Mesenteric fat pad (tissue), 1 donor: ENCODE measurements around the gene SLC7A7. TPM values are rescaled to one million over a fixed set of nuclear protein-coding genes. Genes with fewer than 3 reads are reported as not detected.
A peak's percentile ranks its signal among the peaks of the same experiment; 100 is the strongest.
"Not testable (repeated sequence)": the region's sequence is repeated elsewhere in the genome, so short reads cannot be mapped to it uniquely, and the experiment has no call there.

Source experiments
- DNase-seq: peaks from one replicate; pipeline ENCODE4 v3.0.0-alpha.2; 2020; ENCODE audit warnings: low spot score
- total RNA-seq: library from RNA; stranded (reverse); fragmentation: NEBNext Ultra II Directional; extraction: Animal tissue kit (Norgen Biotek cat#: 25700); gene quantifications from one replicate; pipeline ENCODE4 v1.2.1, GENCODE V29; 2021
- donor health status: DM: yes; HTN: yes; CAD: no.

Gene SLC7A7
- total RNA-seq, 1 donor from 2014 or later = 25.5 TPM

DNA sequence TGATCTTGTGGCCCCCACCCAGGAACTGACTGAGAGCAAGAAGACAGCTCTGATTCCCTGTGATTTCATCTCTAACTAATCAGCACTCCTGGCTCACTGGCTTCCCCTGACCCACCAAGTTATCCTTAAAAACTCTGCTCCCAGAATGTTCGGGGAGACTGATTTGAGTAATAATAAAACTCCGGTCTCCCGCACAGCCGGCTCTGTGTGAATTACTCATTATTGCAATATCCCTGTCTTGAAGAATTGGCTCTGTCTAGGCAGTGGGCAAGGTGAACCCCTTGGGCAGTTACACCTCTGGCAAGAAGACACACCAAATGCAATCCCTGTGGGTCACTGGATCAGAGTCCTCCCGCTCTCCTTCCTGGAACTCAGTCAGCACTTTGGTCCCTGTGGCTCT is 21.3 kb downstream of the SLC7A7 start:
- DNase-seq = no peak

DNA sequence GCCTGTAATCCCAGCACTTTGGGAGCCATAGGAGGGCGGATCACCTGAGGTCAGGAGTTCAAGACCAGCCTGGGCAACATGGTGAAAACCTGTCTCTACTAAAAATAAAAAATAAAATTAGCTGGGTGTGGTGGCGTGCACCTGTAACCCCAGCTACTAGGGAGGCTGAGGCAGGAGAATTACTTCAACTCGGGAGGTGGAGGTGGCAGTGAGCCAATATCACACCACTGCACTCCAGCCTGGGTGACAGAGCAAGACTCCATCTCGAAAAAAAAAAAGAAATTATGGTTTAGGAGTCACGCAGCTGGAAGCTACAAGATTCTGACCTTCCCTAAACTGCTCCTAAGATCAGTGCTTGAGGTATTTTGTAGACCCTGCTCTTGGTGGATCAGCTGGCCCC is 21.7 kb downstream of the SLC7A7 start:
- DNase-seq = not testable (repeated sequence)

DNA sequence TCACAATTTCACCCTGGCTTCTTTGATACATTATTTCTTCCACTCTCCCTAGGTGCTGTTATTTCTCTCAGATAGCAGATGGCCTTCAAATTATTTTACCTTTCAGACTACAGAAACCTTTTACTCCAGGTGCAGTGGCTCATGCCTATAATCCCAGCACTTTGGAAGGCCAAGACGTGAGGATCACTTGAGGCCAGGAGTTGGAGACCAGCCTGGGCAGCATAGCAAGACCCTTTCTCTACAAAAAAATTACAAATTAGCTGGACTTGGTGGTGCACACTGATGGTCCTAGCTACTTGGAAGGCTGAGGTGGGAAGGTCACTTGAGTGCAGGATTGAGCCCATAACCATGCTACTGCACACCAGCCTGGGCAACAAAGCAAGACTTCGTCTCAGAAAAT is 23.1 kb downstream of the SLC7A7 start:
- no peak for DNase-seq

DNA sequence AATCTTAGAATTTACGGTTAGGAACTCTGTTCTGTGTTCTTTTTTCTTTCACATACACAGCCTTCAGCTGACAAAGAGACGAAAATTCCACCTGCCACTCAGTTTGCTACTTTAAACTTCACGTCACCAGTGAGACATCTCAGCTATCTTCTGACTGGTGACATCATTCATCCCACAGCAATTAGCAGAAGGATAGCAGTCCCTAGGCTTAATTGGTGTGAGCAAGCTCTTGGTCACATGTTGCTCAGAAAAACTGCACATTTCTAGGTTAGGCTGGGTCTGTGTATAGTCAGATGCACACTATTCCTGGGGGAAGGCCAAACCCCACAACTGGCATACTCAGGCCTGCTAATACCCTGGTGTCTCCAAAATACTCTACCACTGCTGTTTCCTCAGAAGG is 23.9 kb downstream of the SLC7A7 start:
- no peak for DNase-seq

DNA sequence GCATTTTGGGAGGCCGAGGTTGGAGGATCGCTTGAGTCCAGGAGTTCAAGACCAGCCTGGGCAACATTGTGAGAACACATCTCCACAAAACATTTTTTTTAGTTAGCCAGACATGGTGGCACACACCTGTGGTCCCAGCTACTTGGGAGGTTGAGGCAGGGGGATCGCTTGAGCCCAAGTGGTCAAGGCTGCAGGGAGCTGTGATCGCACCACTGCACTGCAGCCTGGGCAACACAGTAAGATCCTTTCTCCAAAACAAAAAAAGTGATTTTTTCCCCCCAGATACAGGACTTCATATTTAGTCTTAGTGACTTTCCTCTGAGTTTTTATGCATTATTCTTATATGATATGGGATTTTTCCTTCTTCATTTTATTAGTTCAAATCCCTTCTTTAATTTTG is 28.6 kb downstream of the SLC7A7 start:
- DNase-seq = no peak

DNA sequence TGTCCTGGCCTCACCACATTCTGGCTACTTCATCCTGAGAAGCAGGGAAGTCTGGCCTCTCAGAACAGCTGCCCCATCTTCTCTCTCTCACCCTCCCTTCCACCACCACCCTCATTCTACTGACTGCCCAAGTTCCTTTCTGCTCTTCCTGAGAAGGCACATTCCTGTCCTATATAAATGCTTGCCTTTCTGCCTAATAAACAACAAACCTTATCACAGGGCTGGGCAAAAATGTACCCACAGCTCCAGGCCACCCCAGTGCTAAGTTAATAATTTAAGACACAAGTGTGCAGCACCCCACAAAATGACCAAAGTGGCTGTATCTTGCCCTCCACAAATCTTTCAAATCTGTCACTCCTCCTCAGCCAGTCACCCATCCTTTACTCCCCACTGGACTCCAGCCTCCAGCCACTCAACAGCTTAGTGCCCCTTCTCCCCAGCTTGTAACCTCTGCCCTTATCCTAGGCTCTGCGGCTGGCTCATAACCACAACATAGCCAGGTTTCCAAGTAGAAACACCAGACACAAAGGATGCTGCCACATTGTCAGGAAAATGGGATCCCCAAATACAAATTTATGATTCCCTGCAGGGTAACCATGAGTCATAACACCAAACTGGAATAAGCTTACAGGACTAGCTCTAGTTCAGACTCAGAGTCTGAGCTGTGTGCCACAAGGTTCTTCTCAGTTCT is 33.8 kb downstream of the SLC7A7 start:
- no peak for DNase-seq

DNA sequence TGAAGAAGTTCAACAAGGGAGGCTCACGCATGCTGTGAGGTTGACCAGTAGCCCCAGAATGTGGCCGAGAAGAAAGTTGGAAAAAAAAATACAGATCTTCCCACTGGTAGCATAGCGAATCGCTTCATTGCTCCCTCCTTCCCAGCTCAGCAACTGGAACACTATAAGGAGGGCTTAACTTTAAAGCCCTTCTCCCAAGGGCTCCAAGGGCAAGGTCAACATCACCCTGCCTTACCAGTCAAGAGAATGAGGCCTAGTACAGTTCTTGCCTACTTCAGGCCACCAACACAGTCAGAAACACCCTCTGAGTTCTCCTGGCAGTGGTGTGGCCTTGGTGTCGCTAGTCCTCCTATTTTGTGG is 34.3 kb downstream of the SLC7A7 start:
- no peak for DNase-seq

DNA sequence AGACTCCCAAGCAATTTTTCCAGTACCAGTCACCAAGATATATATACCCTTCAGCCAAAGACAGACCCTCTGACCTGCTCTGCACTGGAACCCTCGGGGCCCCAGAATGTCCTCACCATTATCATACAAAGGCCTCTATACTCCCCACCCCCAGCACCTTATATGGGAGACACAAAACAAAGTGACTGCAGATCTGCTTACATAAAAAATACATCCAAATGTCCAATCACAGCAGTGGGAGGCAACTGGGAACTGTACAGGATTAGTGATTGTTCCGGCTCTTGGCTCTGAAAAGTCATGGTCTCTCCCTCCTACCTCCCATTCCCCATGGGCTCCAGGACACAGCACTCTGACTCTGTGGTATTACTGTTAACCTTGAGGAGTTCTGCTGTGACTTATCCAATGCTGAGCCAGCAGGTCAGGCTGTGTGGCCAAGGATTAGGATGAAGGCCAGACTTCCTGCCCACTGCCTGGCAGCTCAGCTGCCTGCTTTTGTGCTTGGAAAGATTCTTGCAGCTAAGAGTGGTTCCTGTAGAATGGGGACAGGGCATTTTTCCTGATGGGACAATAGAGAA is 35.0 kb downstream of the SLC7A7 start:
- no peak for DNase-seq

DNA sequence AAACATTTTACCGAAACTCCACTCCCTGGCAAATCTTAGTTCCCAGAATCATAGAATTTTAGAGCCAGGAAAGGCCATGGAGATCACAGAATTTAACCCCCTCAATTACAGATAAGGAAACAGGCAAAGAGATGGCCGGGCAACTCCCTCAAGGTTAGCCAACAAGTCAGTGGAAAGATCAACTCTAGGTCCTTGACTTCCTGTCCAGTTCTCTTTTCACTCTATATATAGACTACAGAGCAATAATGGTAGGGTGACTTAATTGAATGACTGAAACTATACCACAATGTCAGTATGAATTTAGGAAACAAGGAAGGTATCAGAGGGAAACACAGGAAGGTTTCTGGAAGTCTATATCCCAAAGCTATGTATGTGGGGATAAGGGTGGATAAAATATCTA is 37.2 kb downstream of the SLC7A7 start:
- no peak for DNase-seq

DNA sequence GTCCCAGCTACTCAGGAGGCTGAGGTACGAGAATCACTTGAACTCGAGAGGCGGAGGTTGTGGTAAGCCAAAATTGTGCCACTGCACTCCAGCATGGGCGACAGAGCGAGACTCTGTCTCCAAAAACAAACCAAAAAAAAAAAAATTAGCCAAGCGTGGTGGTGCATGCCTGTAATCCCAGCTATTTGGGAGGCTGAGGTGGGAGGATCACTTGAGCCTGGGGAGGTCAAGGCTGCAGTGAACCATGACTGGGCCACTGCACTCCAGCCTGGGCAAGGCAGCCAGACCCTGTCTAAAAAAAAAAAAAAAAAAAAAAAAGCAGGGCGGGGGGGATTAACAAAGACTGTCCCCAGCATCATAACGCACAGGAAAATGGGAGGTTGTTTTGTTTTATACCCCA is 38.4 kb downstream of the SLC7A7 start:
- not testable (repeated sequence) for DNase-seq

DNA sequence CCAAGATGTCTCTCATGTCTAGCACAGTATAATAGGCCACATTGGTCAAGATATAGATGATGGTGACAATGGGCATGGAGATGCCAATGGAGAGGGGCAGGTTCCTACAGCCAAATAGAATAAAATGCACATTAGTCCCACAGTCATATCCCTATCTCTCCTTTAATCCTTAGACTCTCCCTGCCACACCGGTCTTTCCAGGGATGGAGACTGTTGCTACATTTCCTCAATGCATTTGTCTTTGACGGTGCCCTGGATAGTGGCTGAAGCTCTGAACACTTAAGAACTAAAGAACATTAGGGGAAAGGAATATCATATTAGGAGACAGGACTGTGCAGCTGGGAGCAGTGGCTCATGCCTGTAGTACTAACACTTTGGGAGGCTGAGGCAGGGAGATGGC is 39.0 kb downstream of the SLC7A7 start:
- DNase-seq = no peak

DNA sequence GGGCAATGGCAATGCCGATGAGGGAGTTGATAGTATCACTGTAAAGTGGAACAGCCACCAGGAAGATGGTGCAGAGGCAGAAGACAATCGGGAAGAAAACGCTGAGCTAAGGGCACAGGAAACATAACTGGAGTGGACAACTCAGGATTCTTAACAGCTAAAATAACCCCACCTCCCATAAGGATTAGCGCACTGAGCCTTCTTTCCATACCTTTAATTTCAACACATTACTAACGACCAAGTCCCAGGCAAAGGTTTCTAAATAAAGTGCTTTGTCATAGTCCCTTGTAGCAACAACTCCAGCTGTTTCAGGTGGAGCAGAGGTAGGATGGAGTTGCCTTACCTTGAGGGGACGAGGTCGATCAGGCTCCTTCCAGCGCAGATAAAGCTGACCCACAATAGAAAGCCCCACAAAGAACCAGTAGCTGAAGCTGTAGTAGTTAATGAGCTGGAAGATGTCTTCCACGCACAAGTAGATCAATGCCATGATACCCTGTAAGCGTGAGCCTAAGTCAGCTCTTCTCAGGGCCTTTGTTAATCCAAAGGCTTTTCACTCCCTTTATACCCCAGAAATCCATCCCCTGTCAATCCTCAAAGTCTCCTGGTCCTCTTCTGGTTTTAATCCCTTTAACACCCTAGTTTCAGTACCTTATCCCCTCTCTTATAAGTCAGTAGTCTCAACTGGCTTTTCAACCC is 41.1 kb downstream of the SLC7A7 start:
- no peak for DNase-seq

DNA sequence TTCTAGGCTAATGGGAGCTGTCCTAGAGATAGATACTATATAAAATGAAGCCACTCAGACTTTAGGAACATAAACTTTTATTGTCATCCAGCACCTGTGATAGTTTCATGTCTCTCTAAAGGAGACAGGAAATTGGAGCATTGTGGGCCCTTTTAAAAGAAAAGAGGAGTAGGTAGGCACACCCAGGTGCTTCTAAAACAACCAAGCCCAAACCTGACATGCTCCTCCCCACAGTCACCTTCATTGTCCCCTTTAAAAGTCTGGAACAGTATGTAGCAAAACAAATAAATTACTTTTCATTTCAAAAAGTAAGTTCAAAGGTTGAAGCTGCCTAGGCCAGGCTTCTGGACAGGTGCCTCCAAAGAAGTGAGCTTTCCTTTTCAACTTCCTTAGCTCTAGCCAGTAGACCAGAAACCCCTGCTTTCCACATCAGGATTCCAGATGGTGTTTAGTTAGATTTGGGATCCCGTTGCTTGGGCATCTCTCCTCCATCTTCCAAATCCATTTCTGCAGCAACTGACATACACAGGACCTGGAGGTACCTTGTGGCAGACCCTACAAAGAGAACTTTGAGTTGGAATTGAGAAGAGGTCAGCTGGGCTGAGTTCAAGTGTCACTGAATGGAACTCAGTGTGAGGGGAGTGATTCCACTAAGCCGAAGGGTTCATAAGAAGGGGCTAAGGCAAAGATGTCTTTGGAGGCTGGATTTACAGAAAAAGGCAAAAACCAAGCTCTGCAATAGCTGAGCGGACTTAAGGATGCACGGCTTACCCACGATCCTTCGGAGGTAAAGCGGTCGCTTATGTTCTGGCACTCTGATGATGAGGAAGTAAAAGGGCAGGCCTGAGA is 41.8 kb downstream of the SLC7A7 start:
- no peak for DNase-seq

DNA sequence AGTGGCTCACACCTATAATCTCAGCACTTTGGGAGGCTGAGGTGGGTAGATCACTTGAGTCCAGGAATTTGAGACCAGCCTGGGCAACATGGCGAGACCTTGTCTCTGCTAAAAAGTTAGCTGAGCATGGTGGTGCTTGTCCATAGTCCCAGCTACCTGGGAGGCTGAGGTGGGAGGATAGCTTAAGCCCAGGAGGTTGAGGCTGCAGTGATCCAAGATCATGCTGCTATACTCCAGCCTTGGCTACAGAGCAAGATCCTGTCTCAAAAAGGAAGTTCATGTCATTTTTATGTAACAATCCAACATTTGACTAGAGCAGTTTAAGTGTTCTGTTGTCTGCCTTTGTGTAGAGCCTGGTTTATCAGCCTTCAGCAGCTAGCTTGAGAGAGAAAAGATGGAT is 42.5 kb downstream of the SLC7A7 start:
- no peak for DNase-seq

DNA sequence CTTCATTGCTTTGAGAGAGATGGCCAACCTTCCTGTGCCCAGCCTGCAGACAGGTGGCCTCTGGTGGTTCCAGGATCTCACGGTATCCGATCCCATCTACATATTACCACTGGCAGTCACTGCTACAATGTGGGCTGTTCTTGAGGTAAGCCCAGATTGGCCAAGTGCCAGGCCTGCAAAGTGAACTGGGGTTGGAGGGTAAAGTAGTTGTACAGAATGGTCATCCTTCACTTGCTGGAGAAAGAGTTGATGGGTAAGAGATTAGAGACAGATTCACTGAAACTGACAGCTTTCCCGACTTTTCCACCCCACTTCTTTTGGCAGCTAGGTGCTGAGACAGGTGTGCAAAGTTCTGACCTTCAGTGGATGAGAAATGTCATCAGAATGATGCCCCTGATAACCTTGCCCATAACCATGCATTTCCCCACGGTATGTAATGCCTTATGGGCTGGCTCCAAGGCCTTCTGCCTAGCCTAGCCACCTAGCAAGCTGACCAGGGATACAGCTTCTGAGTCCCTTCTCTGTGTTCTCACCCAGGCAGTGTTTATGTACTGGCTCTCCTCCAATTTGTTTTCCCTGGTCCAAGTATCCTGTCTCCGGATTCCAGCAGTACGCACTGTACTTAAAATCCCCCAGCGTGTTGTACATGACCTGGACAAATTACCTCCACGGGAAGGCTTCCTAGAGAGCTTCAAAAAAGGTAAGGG is 44.6 kb downstream of the SLC7A7 start:
- DNase-seq = no peak

DNA sequence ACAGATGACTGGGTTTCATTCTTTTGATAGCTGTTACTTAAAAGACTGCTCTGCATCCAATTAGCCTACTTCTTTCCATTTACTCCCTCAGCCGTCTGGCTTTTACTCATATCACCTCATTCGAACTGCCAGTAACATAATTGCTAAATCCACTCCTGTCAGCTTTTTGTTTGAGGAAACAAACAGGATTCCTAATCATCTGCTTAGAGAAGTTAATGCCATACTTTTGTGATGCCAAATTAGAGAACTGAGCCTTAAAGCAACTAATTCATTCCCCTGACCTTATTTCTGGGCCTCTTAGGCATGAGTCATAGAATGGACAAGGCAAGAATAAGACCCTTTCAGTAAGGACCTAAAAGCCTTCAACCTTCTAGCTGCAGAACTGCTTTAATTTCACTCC is 45.9 kb downstream of the SLC7A7 start:
- DNase-seq = no peak

DNA sequence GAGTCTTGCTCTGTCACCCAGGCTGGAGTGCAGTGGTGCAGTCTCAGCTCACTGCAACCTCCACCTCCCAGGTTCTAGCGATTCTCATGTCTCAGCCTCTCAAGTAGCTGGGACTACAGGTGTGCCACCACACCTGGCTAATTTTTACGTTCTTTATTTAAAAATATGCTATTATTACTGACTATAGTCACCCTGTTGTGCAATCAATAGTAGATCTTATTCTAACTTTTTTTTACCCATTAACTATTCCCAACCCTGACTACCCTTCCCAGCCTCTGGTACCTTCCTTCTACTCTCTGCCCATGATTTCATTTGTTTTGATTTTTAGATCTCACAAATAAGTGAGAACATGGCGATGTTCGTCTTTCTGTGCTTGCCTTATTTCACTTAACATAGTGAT is 46.3 kb downstream of the SLC7A7 start:
- no peak for DNase-seq

DNA sequence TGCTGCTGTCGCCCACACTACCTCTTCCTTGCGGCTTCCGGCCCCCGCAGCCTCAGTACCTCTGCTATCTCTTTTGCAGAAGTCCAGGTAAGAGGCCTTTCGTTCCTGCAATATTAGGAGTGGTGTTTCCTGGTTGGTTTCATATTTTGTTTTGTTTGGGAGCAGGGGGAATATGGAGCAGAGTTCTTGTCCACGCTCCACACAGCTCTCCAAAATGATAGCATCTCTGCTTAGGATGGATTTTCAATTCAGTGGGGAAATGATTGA is 48.0 kb downstream of the SLC7A7 start:
- DNase-seq = no peak

DNA sequence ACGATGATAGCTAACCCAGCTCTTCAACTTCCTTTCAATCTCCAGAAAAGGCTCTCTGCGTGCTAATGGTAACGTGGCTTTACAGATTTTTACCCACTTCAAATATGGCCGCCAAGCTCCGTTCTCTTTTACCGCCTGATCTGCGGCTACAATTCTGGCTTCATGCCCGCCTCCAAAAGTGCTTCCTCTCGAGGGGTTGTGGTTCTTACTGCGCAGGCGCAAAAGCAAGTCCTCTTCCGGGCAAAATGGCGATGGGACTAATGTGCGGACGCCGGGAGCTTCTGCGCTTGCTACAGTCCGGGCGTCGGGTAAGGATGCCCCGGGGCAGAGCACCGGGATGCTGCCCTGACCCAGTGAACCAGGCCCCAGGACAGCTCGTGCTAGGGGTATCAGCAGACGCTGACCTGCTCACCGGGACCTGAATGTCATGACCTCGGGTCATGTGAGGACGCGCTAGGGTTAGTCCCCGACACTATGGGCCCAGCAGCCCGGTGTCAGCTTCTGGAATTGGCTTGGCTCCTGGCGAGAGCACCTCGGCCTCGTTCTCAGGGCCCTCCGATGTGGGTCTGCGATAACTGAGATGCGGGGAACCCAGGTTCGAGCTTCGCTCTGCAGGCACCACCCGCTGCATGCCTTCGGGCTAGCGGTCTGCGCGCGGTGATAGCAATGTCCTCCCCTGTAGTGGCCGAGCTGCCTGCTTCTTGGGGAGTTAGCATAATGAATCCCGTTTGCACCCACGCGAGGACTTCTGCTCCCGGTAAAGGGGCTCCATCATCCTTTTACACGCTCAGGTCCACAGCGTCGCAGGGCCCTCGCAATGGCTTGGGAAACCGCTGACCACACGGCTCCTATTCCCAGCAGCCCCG is 48.5 kb downstream of the SLC7A7 start, which contains the start of gene OXA1L:
OXA1L (plus strand) TSS at position 232 of the 866 bp plus-strand sequence; CDS start at position 246, 14 bp downstream.
- peak; percentile 97 for DNase-seq

DNA sequence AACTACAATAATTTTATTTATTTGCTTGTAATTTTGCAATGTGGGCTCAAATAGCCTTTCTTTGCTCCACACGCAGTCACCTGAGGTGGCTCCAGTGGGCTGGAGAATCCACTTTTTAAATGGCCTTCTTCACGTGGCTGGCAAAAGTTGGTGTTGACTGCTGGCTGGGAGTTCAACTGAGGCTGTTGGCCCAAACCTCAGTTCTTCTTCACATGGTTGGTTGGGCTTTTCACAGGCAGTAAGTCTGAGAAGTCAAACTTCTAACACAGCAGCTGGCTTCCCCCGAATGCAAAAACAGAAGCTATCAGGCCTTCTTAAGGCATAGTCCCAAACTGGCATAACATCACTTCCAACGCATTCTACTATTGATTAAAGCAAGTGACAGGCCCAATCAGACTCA is 50.9 kb downstream of the SLC7A7 start:
- no peak for DNase-seq
